ENCODE data around the gene AFF1.

AFF1 gene

GRCh38 chr4:87017580-87018342 is 83.0 kb downstream of the AFF1 start:
- no peak for DNase-seq (ENCODE audit: low spot score)
- TF ChIP-seq, protein P1, sequence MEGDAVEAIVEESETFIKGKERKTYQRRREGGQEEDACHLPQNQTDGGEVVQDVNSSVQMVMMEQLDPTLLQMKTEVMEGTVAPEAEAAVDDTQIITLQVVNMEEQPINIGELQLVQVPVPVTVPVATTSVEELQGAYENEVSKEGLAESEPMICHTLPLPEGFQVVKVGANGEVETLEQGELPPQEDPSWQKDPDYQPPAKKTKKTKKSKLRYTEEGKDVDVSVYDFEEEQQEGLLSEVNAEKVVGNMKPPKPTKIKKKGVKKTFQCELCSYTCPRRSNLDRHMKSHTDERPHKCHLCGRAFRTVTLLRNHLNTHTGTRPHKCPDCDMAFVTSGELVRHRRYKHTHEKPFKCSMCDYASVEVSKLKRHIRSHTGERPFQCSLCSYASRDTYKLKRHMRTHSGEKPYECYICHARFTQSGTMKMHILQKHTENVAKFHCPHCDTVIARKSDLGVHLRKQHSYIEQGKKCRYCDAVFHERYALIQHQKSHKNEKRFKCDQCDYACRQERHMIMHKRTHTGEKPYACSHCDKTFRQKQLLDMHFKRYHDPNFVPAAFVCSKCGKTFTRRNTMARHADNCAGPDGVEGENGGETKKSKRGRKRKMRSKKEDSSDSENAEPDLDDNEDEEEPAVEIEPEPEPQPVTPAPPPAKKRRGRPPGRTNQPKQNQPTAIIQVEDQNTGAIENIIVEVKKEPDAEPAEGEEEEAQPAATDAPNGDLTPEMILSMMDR (IDR thresholded peaks at IDR 0.05; ENCODE audit: borderline replicate concordance, control extremely low read depth, extremely low read depth, insufficient read depth, missing control alignments) = no peak
- in situ Hi-C loops (cut with MboI; ENCODE audit: low sequenced_read_pairs, unreplicated experiment) = no loop called here

GRCh38 chr4:87018753-87019152 is 83.9 kb downstream of the AFF1 start:
- TF ChIP-seq, protein P1 (IDR thresholded peaks at IDR 0.05; ENCODE audit: borderline replicate concordance, control extremely low read depth, extremely low read depth, insufficient read depth, missing control alignments) = no peak
- no peak for DNase-seq (ENCODE audit: low spot score)
- in situ Hi-C loops (cut with MboI; ENCODE audit: low sequenced_read_pairs, unreplicated experiment) = no loop called here

GRCh38 chr4:87019246-87019791 is 84.5 kb downstream of the AFF1 start:
- no peak for DNase-seq (ENCODE audit: low spot score)
- in situ Hi-C loops (cut with MboI; ENCODE audit: low sequenced_read_pairs, unreplicated experiment) = no loop called here
- TF ChIP-seq, protein P1 (IDR thresholded peaks at IDR 0.05; ENCODE audit: borderline replicate concordance, control extremely low read depth, extremely low read depth, insufficient read depth, missing control alignments) = no peak

- TF ChIP-seq, protein P1 (IDR thresholded peaks at IDR 0.05; ENCODE audit: borderline replicate concordance, control extremely low read depth, extremely low read depth, insufficient read depth, missing control alignments) = no peak
- in situ Hi-C loops (cut with MboI; ENCODE audit: low sequenced_read_pairs, unreplicated experiment) = no loop called here
- no peak for DNase-seq (ENCODE audit: low spot score)
Measured at GRCh38 chr4:87019898-87020297, 85.1 kb downstream of the AFF1 start.

- in situ Hi-C loops (cut with MboI; ENCODE audit: low sequenced_read_pairs, unreplicated experiment) = no loop called here
- DNase-seq (ENCODE audit: low spot score) = no peak
- TF ChIP-seq, protein P1 (IDR thresholded peaks at IDR 0.05; ENCODE audit: borderline replicate concordance, control extremely low read depth, extremely low read depth, insufficient read depth, missing control alignments) = no peak
Measured at GRCh38 chr4:87024201-87024600, 89.4 kb downstream of the AFF1 start.

DNA sequence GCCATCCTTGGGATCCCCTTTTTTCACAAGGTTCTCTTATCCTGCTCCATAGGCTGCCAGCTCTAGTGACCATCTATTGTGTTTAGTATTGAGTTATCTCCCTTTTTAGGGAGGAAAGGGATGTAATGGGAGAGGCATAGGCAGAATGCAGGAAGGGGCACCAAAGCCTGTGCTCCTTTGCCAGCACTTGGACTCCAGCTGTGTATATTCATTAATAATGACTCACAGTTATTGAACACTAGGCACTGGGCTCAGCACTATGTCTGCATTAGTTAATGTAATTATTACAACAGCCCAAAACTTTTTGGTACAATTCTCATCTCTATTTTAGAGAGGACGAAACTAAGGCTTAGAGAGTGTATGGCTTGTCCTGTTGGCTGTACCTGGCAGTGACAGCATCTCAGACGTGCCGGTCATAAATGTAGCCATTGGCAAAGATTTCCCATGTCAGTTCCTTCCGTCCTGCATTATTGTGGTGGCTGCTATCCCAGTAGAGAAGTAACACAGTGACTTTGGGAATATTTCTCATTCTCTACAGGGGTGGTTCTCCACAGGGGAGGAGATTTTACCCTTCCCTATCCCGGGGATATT is 90.3 kb downstream of the AFF1 start:
- TF ChIP-seq, protein P1 (IDR thresholded peaks at IDR 0.05; ENCODE audit: borderline replicate concordance, control extremely low read depth, extremely low read depth, insufficient read depth, missing control alignments) = no peak
- no peak for DNase-seq (ENCODE audit: low spot score)
- in situ Hi-C loops (cut with MboI; ENCODE audit: low sequenced_read_pairs, unreplicated experiment) = no loop called here
